ENCODE results near the gene HS6ST1.

- no peak for TF ChIP-seq EZH2 (IDR thresholded peaks at IDR 0.05; ENCODE audit: borderline replicate concordance, low read depth, low read length, severe bottlenecking)
- TF ChIP-seq CTCF (IDR thresholded peaks at IDR 0.05; ENCODE audit: borderline replicate concordance, extremely low read depth, low read length, poor library complexity, severe bottlenecking): no peak
Measured at GRCh38 chr2:128344101-128344500, 25.4 kb upstream of the HS6ST1 start.
